ENCODE results near the gene PCDHA2.
"Not testable (repeated sequence)": the region's sequence is repeated elsewhere in the genome, so short reads cannot be mapped to it uniquely, and the experiment has no call there.

The PCDHA2 gene

GRCh38 chr5:140802381-140802780 lies 7.7 kb downstream of the PCDHA2 start:
- peaks cover 20% of the 10 kb centered on the region for H3K36me3 Mint-ChIP-seq (ENCODE audit: low read depth)
- not testable (repeated sequence) for H3K4me3 Mint-ChIP-seq; H3K4me1 Mint-ChIP-seq (ENCODE audit: low read depth); H3K27ac Mint-ChIP-seq
- H3K27me3 Mint-ChIP-seq, result peaks cover 58% of the 10 kb centered on the region
- H3K9me3 Mint-ChIP-seq, result peaks cover 36% of the 10 kb centered on the region

GRCh38 chr5:140802781-140803271 lies 8.2 kb downstream of the PCDHA2 start:
- Mint-ChIP-seq H3K27me3 (peaks cover 62% of the 10 kb centered on the region), H3K36me3 (ENCODE audit: low read depth) (peaks cover 20% of the 10 kb centered on the region), H3K4me3 (no peak overlapping the region), H3K9me3 (peaks cover 40% of the 10 kb centered on the region), H3K4me1 (ENCODE audit: low read depth) (no peaks in the 10 kb centered on the region), H3K27ac (no peak overlapping the region)

- Mint-ChIP-seq H3K9me3 (peaks cover 28% of the 10 kb centered on the region), H3K4me3 (no peak within 1 kb of the TSS)
Measured at GRCh38 chr5:140806834-140807775, 12.5 kb downstream of the PCDHA2 start, which contains the start of gene PCDHA4. PCDHA4 (plus strand) TSS chr5:140807068.

GRCh38 chr5:140808241-140808888 lies 13.7 kb downstream of the PCDHA2 start:
- H3K27ac Mint-ChIP-seq; H3K4me1 Mint-ChIP-seq (ENCODE audit: low read depth); H3K36me3 Mint-ChIP-seq (ENCODE audit: low read depth); H3K4me3 Mint-ChIP-seq: not testable (repeated sequence)
- Mint-ChIP-seq H3K27me3 (peaks cover 36% of the 10 kb centered on the region), H3K9me3 (peaks cover 32% of the 10 kb centered on the region)

More at GRCh38 chr5:140806834-140807775, 12.5 kb downstream of the PCDHA2 start, which contains the start of gene PCDHA4:
- Mint-ChIP-seq H3K27me3 (peaks cover 37% of the 10 kb centered on the region), H3K4me1 (ENCODE audit: low read depth) (no peaks in the 10 kb centered on the region), H3K27ac (no peak within 1 kb of the TSS), H3K36me3 (ENCODE audit: low read depth) (peaks cover 5% of the 10 kb centered on the region)

GRCh38 chr5:140808889-140809291 lies 14.2 kb downstream of the PCDHA2 start:
- Mint-ChIP-seq H3K27me3 (peaks cover 31% of the 10 kb centered on the region), H3K27ac (no peak overlapping the region), H3K9me3 (peaks cover 30% of the 10 kb centered on the region), H3K4me1 (ENCODE audit: low read depth) (no peaks in the 10 kb centered on the region), H3K36me3 (ENCODE audit: low read depth) (peaks cover 4% of the 10 kb centered on the region), H3K4me3 (no peak overlapping the region)

- H3K4me1 Mint-ChIP-seq (ENCODE audit: low read depth), result no peaks in the 10 kb centered on the region
- H3K36me3 Mint-ChIP-seq (ENCODE audit: low read depth), result peaks cover 4% of the 10 kb centered on the region
- peaks cover 8% of the 10 kb centered on the region for H3K9me3 Mint-ChIP-seq
- H3K27ac Mint-ChIP-seq, result no peak within 1 kb of the TSS
- H3K4me3 Mint-ChIP-seq, result no peak within 1 kb of the TSS
- peaks cover 12% of the 10 kb centered on the region for H3K27me3 Mint-ChIP-seq
Measured at GRCh38 chr5:140821375-140822280, 27.0 kb downstream of the PCDHA2 start, which contains the start of gene PCDHA5. PCDHA5 (plus strand) TSS chr5:140821613.

- Mint-ChIP-seq H3K27me3 (peaks cover 18% of the 10 kb centered on the region), H3K4me3 (no peak overlapping the region), H3K9me3 (peaks cover 14% of the 10 kb centered on the region), H3K27ac (no peak overlapping the region), H3K4me1 (ENCODE audit: low read depth) (no peaks in the 10 kb centered on the region), H3K36me3 (ENCODE audit: low read depth) (peaks cover 4% of the 10 kb centered on the region)
Measured at GRCh38 chr5:140822281-140822629, 27.6 kb downstream of the PCDHA2 start.

GRCh38 chr5:140822969-140823368 lies 28.3 kb downstream of the PCDHA2 start:
- peaks cover 25% of the 10 kb centered on the region for H3K27me3 Mint-ChIP-seq
- H3K4me1 Mint-ChIP-seq (ENCODE audit: low read depth); H3K27ac Mint-ChIP-seq; H3K36me3 Mint-ChIP-seq (ENCODE audit: low read depth); H3K4me3 Mint-ChIP-seq: not testable (repeated sequence)
- H3K9me3 Mint-ChIP-seq, result peaks cover 18% of the 10 kb centered on the region

GRCh38 chr5:140823475-140823874 lies 28.8 kb downstream of the PCDHA2 start:
- H3K27me3 Mint-ChIP-seq, result peaks cover 30% of the 10 kb centered on the region
- H3K27ac Mint-ChIP-seq, result no peak overlapping the region
- H3K36me3 Mint-ChIP-seq (ENCODE audit: low read depth), result peaks cover 6% of the 10 kb centered on the region
- no peaks in the 10 kb centered on the region for H3K4me1 Mint-ChIP-seq (ENCODE audit: low read depth)
- no peak overlapping the region for H3K4me3 Mint-ChIP-seq
- H3K9me3 Mint-ChIP-seq, result peaks cover 20% of the 10 kb centered on the region

- Mint-ChIP-seq H3K4me3 (no peak within 1 kb of the TSS), H3K27me3 (peaks cover 55% of the 10 kb centered on the region), H3K4me1 (ENCODE audit: low read depth) (no peaks in the 10 kb centered on the region), H3K36me3 (ENCODE audit: low read depth) (peaks cover 9% of the 10 kb centered on the region), H3K27ac (no peak within 1 kb of the TSS), H3K9me3 (peaks cover 35% of the 10 kb centered on the region)
Measured at GRCh38 chr5:140827704-140828361, 33.2 kb downstream of the PCDHA2 start, which contains the start of gene PCDHA6. PCDHA6 (plus strand) TSS chr5:140827960; CDS start chr5:140828092, 132 bp downstream.

- H3K27ac Mint-ChIP-seq, result no peak overlapping the region
- H3K4me1 Mint-ChIP-seq (ENCODE audit: low read depth), result no peaks in the 10 kb centered on the region
- no peak overlapping the region for H3K4me3 Mint-ChIP-seq
- H3K9me3 Mint-ChIP-seq, result peaks cover 38% of the 10 kb centered on the region
- peaks cover 58% of the 10 kb centered on the region for H3K27me3 Mint-ChIP-seq
- H3K36me3 Mint-ChIP-seq (ENCODE audit: low read depth), result peaks cover 13% of the 10 kb centered on the region
Measured at GRCh38 chr5:140828362-140828737, 33.7 kb downstream of the PCDHA2 start.

- peaks cover 66% of the 10 kb centered on the region for H3K27me3 Mint-ChIP-seq
- not testable (repeated sequence) for H3K27ac Mint-ChIP-seq; H3K4me1 Mint-ChIP-seq (ENCODE audit: low read depth); H3K4me3 Mint-ChIP-seq
- H3K36me3 Mint-ChIP-seq (ENCODE audit: low read depth), result peaks cover 16% of the 10 kb centered on the region
- peaks cover 42% of the 10 kb centered on the region for H3K9me3 Mint-ChIP-seq
Measured at GRCh38 chr5:140829511-140830501, 35.2 kb downstream of the PCDHA2 start.

- Mint-ChIP-seq H3K9me3 (peaks cover 21% of the 10 kb centered on the region), H3K36me3 (ENCODE audit: low read depth) (peaks cover 11% of the 10 kb centered on the region), H3K4me1 (ENCODE audit: low read depth) (no peaks in the 10 kb centered on the region), H3K27ac (no peak within 1 kb of the TSS), H3K27me3 (peaks cover 39% of the 10 kb centered on the region), H3K4me3 (no peak within 1 kb of the TSS)
Measured at GRCh38 chr5:140833993-140834392, 39.3 kb downstream of the PCDHA2 start, which contains the start of gene PCDHA7. PCDHA7 (plus strand) TSS chr5:140834269; CDS start chr5:140834384, 115 bp downstream.

All from stimulated activated naive CD8-positive, alpha-beta T cell treated with anti-CD3 and anti-CD28 coated beads, Interleukin-15, Interleukin-2, amounts not matched to agents 100 ng/mL and 50 ng/mL, for 24 hours (primary cell).